GM12878 (cell line): Measurements from ENCODE around the gene VEGFB. TPM values are rescaled to one million over a fixed set of nuclear protein-coding genes. Genes with fewer than 3 reads are reported as not detected.
A peak's percentile ranks its signal among the peaks of the same experiment; 100 is the strongest.

Experiments
- ATAC-seq: fragments of 200-7000 bp; cut with Tn5 transposase; 3 replicates; pipeline ENCODE4 v1.9.1; 2020; ENCODE audit warnings: mild to moderate bottlenecking, moderate library complexity
- BruUV-seq: library from RNA; stranded (reverse); fragments of 400-500 nt; replicated peaks from 2 replicates; lab custom pipeline; 2021; lab: Mats Ljungman, UMichigan
- CTCF ChIA-PET: fragments of 300-600 bp; sonication (Branson Sonifier 250); formaldehyde crosslinking; extraction: SDS; loops from one replicate; lab custom pipeline; 2021; ENCODE audit warnings: inconsistent platforms; lab: Yijun Ruan, JAX
- POLR2A ChIA-PET: fragments of 350-600 bp; formaldehyde crosslinking; extraction: SDS; loops from one replicate; lab custom pipeline; 2021; ENCODE audit warnings: inconsistent platforms; lab: Charles Lee
- RAD21 ChIA-PET: fragments of 300-600 bp; sonication (Branson Sonifier 250); formaldehyde crosslinking; loops from one replicate; lab custom pipeline; 2023; ENCODE audit warnings: antibody characterized with exemption; ENCODE audit not compliant: unreplicated experiment; lab: Charles Lee
- SMC1A ChIA-PET: fragments of 300-600 bp; sonication (Branson Sonifier 250); formaldehyde crosslinking; loops from one replicate; lab custom pipeline; 2023; ENCODE audit not compliant: unreplicated experiment, uncharacterized antibody; lab: Charles Lee
- DNase-seq: peaks from one replicate; pipeline ENCODE4 v3.0.0-alpha.2; 2011; ENCODE audit warnings: low read depth, low spot score
- FAIRE-seq: peaks from 3 replicates; lab custom pipeline; 2011; peaks lifted over from hg19 to GRCh38; lab: Jason Lieb, UNC
- H2AFZ ChIP-seq: 2 replicates; pipeline ENCODE4 v1.6.0; 2011; ENCODE audit warnings: low read depth, low read length, control low read depth; ENCODE audit not compliant: control insufficient read depth
- H3K27ac ChIP-seq: 2 replicates; pipeline ENCODE4 v1.5.1; 2011; ENCODE audit warnings: control low read depth; ENCODE audit not compliant: control insufficient read depth, insufficient read depth
- H3K27me3 ChIP-seq, 2 experiments: replicated peaks in 1 of 2; 2 replicates each; pipeline versions ENCODE4 v1.6.0 to v1.6.1; 2011; ENCODE audit warnings: low read length in 1 of 2; ENCODE audit not compliant: control insufficient read depth in 2 of 2, insufficient read depth in 2 of 2
- H3K36me3 ChIP-seq, 2 experiments: 2 replicates each; pipeline ENCODE4 v1.5.1; 2011; ENCODE audit warnings: low read length in 1 of 2; ENCODE audit not compliant: control insufficient read depth in 2 of 2, insufficient read depth in 2 of 2
- H3K4me1 ChIP-seq: 2 replicates; pipeline ENCODE4 v1.6.1; 2011; ENCODE audit warnings: mild to moderate bottlenecking, low read length, moderate library complexity, mixed read lengths; ENCODE audit not compliant: control insufficient read depth, insufficient read depth
- H3K4me2 ChIP-seq: 2 replicates; pipeline ENCODE4 v1.6.0; 2011; ENCODE audit warnings: control low read depth; ENCODE audit not compliant: control insufficient read depth, insufficient read depth
- H3K4me3 ChIP-seq: fragments of 200-600 bp; sonication (generic); 2 replicates; pipeline ENCODE4 v1.5.1; 2016
- H3K79me2 ChIP-seq: 2 replicates; pipeline ENCODE4 v1.6.0; 2011; ENCODE audit warnings: low read length; ENCODE audit not compliant: control insufficient read depth, insufficient read depth
- H3K9ac ChIP-seq: 2 replicates; pipeline ENCODE4 v1.8.0; 2011; ENCODE audit warnings: low read length, control low read depth, mixed read lengths; ENCODE audit not compliant: control insufficient read depth, insufficient read depth
- H3K9me3 ChIP-seq: replicated peaks from 3 replicates; pipeline ENCODE4 v1.5.1; 2011; ENCODE audit warnings: mild to moderate bottlenecking, low read length; ENCODE audit not compliant: control insufficient read depth, insufficient read depth
- H4K20me1 ChIP-seq: 2 replicates; pipeline ENCODE4 v1.6.0; 2011; ENCODE audit not compliant: control insufficient read depth, insufficient read depth
- IKZF1 ChIP-seq: fragments of 450-650 bp; conservative IDR thresholded peaks from 2 replicates; pipeline ENCODE4 v1.6.1; 2017; ENCODE audit warnings: antibody characterized with exemption, mild to moderate bottlenecking
- IKZF2 ChIP-seq, 2 experiments: fragments of 450-650 bp; IDR thresholded peaks; 2 replicates each; pipeline ENCODE4 v1.6.1; 2017; ENCODE audit warnings: mild to moderate bottlenecking in 2 of 2, moderate library complexity in 2 of 2
- PAX5 ChIP-seq: IDR thresholded peaks from 2 replicates; pipeline ENCODE4 v1.6.1; 2011; ENCODE audit warnings: low read depth, low read length, borderline replicate concordance
- PML ChIP-seq: IDR thresholded peaks from 2 replicates; pipeline ENCODE4 v1.6.1; 2012; ENCODE audit warnings: low read length, inconsistent platforms
- POLR2A ChIP-seq: IDR thresholded peaks from 2 replicates; pipeline ENCODE4 v1.6.1; 2011; ENCODE audit warnings: low read depth, mild to moderate bottlenecking, low read length
- RELA ChIP-seq: fragments of 450-650 bp; IDR thresholded peaks from 2 replicates; pipeline ENCODE4 v1.8.0; 2014; ENCODE audit warnings: borderline replicate concordance; ENCODE audit not compliant: partially characterized antibody
- SPI1 ChIP-seq: IDR thresholded peaks from 2 replicates; pipeline ENCODE4 v1.6.1; 2011; ENCODE audit warnings: low read depth, mild to moderate bottlenecking, low read length, moderate library complexity, borderline replicate concordance; ENCODE audit not compliant: insufficient read depth
- WGBS: methylation state at CpG from one replicate; pipeline ENCODE4 v1.1.6; 2016; ENCODE audit warnings: low lambda C conversion rate; ENCODE audit not compliant: insufficient replicate concordance, insufficient coverage; ENCODE audit errors: missing lambda C conversion rate; 5-methylcytosine and 5-hydroxymethylcytosine counted together
- in situ Hi-C: fragments of 300-500 bp; cut with MboI; formaldehyde crosslinking; loops from 9 replicates; pipeline ENCODE4 v1.14.3; 2018; ENCODE audit warnings: mixed read lengths
- intact Hi-C: fragments of 100-400 bp; cut with micrococcal nuclease; formaldehyde crosslinking; loops from one replicate; pipeline ENCODE4 v1.14.2; 2022; ENCODE audit not compliant: unreplicated experiment
- polyA plus RNA-seq, 11 experiments: library from polyadenylated mRNA; depleted of rRNA in 4 of 11; unstranded in 6 of 11; stranded (reverse) in 5 of 11; fragments of >200 nt; fragmentation: Nextera tagmentation in 4 of 11; fragmentation: Illumina TruSeq in 1 of 11; extraction: Ambion mirVana in 4 of 11; extraction: Trizol in 1 of 11; gene quantifications; 1 replicate in 1 of 11; 2 replicates in 10 of 11; pipeline versions ENCODE4 v1.2.1 to v1.2.3, GENCODE V29; 2011 to 2016; ENCODE audit warnings: inconsistent platforms in 2 of 11, missing spikeins in 2 of 11, low read depth in 1 of 11
- total RNA-seq, 4 experiments: library from RNA; depleted of rRNA in 3 of 4; stranded (reverse); fragments of >200 nt in 3 of 4; fragmentation: Illumina TruSeq in 1 of 4; extraction: Trizol in 1 of 4; gene quantifications; 2 replicates each; pipeline versions ENCODE4 v1.2.1 to v1.2.3, GENCODE V29; 2013 to 2021
- TF ChIP-seq, protein P1 (sequence below): IDR thresholded peaks from 2 replicates; pipeline ENCODE4 v1.6.1; 2012; ENCODE audit warnings: low read depth, low read length, improper control_type of control experiment

VEGFB gene
- total and polyA plus RNA-seq, 10 of the 15 experiments (the other 5 are each of a cell fraction or from before 2014, with no cell fraction given) = 7.0 to 75.8 (median 20.3) TPM

DNA sequence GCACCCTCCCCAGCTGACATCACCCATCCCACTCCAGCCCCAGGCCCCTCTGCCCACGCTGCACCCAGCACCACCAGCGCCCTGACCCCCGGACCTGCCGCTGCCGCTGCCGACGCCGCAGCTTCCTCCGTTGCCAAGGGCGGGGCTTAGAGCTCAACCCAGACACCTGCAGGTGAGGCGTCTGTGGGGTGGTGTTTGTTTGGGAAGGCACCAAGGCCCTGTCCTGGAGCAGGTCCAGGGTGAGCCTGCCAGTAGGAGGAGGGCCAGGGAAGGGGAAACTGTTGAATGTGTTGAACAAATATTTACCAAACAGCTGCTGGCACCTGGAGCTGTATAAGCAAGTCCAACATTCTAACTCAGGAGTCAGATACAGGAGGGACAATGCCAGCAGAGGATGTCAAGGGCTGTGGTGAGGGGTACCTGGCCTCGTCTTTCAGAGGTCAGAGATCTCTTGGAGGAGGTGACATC is 3.1 kb downstream of the VEGFB start (continued):
- TF ChIP-seq, protein P1, sequence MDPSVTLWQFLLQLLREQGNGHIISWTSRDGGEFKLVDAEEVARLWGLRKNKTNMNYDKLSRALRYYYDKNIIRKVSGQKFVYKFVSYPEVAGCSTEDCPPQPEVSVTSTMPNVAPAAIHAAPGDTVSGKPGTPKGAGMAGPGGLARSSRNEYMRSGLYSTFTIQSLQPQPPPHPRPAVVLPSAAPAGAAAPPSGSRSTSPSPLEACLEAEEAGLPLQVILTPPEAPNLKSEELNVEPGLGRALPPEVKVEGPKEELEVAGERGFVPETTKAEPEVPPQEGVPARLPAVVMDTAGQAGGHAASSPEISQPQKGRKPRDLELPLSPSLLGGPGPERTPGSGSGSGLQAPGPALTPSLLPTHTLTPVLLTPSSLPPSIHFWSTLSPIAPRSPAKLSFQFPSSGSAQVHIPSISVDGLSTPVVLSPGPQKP = no peak
- no peak for TF ChIP-seq RELA
- no peak for TF ChIP-seq IKZF1
- TF ChIP-seq PML = no peak
- no peak for TF ChIP-seq IKZF2 (IDR thresholded peaks at IDR 0.05)
- no peak for TF ChIP-seq POLR2A

DNA sequence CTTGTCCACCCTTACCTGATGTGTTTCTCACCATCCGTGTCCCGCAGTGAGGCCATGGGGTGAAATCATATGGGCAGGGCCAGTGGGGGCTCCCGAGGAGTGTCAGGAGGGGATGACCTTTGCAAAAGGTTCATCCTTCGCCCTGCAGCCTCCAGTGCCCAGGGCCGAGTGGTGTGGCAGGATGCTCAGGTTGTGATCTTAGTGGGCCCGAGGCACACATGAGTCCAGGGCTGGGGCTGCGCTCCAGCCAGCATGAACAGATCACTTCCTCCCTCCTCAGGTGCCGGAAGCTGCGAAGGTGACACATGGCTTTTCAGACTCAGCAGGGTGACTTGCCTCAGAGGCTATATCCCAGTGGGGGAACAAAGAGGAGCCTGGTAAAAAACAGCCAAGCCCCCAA is 3.7 kb downstream of the VEGFB start:
- Histone ChIP-seq H3K4me1 (peaks cover 50% of the 10 kb centered on the region), H3K27me3 (no peaks in the 10 kb centered on the region), H3K36me3 (peaks cover 0 to 5% of the 10 kb centered on the region in 2 experiments; a peak in 2 of 4 replicates), H2AFZ (no peak overlapping the region), H4K20me1 (no peaks in the 10 kb centered on the region), H3K4me3 (no peak overlapping the region), H3K9ac (peak overlapping the region; percentile 4; the same call in 1 of the 2 replicates), H3K27ac (peak overlapping the region; percentile 92), H3K79me2 (peaks cover 27% of the 10 kb centered on the region), H3K4me2 (no peak overlapping the region), H3K9me3 (no peaks in the 10 kb centered on the region)
- CTCF ChIA-PET = interaction anchor here (0.8 to 6.2 kb wide), 5 partner anchors 11 to 66 kb away, joined by 3 to 31 read pairs (median 5); partner anchors contain the start of genes ESRRA, FERMT3 and PLCB3
- SMC1A ChIA-PET = no interaction called here
- TF ChIP-seq SPI1 = peak; percentile 64
- no peak for TF ChIP-seq PAX5
- TF ChIP-seq POLR2A = peak; percentile 25; the same call in 1 of the 2 replicates
- POLR2A ChIA-PET = interaction anchor here (1.2 to 3.0 kb wide), 4 partner anchors 12 to 34 kb away, joined by 3 to 21 read pairs (median 6); partner anchors contain the start of gene FERMT3
- FAIRE-seq (peak; percentile 18), DNase-seq (no peak), ATAC-seq (no peak)
- 13% methylated on average over 9 of the region's 9 CpGs for WGBS
- BruUV-seq = no TSS peak
- intact Hi-C loops (no loop called here), in situ Hi-C loops (loop anchor here (25.0 kb wide), 1 partner anchor 1624 kb away; the partner anchor contains the start of genes CFL1, EFEMP2 and MUS81)
- RAD21 ChIA-PET = interaction anchor here (0.9 to 1.0 kb wide), 3 partner anchors 8 to 34 kb away, joined by 3 read pairs; partner anchors contain the start of gene PPP1R14B
